Endothelial cell of hepatic sinusoid (primary cell): ENCODE measurements around the gene CADPS2.

Experiments used
- in situ Hi-C: cut with HindIII; loops from 2 replicates; pipeline ENCODE4 v1.10.0; 2017; ENCODE audit warnings: low sequenced_read_pairs

CADPS2 gene

DNA sequence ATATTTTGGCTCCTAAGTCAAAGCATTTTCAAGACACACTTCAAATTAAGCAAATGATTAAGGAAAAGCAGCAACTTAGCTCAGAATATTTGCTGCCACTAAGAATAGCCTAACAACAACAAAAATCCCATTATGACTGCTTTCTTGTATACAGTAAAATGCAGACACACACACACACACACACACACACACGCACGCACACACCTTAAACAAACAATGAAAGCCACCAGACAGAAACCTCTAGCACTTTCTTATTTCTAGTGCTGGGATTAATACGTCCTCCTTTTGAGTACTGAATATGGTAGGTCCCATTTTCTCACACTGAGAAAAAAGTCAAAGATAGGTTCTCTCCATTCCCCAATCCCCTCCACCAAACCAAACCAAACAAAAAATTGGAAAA, 558.3 kb downstream of the CADPS2 start:
- in situ Hi-C loops = no loop called here

- in situ Hi-C loops = no loop called here
Observed at GRCh38 chr7:122316467-122317388, 569.5 kb downstream of the CADPS2 start.

DNA sequence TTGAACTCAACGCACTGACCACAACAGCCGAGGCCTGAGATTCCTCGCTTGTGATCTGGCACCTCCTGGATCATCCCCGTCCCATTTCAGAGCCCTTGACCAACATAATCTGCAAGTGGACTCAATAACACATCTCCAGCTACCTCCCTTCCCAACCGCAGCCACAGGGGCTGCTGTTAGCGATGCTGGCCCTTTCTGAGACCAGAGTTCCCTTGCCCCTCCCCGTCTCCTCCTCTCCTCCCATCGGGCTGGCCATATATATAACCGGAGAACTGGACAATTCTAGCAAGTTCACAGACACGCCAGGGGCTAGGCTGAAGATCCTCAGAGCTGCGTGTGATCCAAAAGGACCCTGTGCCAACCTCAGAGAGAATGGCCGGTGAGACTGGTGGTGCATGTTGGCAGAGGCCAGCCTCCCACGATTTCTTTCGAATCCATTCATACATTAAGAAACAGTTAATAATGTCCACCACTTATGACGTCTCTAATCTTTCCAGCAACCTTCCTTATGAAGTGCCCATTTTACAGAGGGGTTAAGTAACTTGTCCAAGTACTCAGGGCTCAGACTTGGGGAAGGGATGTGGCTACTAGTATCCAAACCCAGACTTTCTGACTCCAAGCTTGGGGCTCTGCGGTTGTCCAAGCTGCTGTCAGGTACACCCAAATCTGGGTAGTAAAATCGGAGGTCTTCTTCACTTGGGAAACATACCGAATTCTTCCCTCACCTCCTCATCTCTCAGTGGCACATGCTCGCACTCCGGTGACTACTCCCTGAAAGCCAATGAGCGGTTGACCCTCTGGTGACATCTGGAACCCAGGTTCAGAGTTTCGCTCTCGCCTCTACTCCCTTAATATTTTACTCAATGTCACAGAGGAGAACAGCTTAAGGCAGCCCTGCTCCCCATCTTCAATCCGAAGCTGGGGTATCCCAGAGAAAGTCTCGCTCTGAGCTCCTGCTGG, 570.5 kb downstream of the CADPS2 start:
- in situ Hi-C loops = no loop called here

- in situ Hi-C loops = no loop called here
Observed at GRCh38 chr7:122314284-122314683, 572.0 kb downstream of the CADPS2 start.

GRCh38 chr7:122312789-122313188, 573.5 kb downstream of the CADPS2 start:
- in situ Hi-C loops = no loop called here

DNA sequence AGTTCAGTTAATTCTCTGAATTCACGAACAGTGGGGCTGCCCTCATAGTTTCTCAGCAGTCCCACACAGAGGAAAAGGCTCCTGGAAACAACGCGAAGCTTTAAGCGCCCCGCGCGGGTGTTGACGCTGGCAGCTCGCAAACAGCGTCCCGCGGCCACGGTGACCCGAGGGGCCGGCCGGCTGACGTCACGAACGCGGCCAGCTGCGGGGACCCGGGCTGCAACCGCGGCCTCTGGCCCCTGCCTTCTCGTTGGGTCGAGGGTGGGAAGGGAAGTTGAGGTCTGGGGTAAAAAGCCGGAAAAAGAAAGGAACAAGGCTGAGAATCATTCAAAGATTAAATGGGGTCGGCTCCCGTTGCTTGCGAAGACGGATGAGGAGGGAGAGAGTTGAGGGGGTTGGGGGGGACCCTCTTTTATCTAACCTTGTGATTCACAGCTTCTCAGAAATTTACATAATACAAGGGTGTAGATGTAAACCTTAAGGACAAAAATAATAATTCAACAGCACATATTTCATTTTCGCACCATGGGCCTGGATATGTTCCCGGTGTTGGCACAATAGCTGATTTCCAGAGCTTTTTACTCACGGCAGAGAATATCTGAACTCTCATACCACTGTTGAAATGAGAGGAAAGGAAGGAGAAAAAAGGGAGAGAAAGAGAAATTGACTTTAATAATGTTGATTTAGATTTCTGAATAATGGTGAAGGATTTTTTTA, 574.4 kb downstream of the CADPS2 start:
- in situ Hi-C loops = no loop called here

GRCh38 chr7:122311050-122311700, 575.1 kb downstream of the CADPS2 start:
- in situ Hi-C loops = no loop called here

DNA sequence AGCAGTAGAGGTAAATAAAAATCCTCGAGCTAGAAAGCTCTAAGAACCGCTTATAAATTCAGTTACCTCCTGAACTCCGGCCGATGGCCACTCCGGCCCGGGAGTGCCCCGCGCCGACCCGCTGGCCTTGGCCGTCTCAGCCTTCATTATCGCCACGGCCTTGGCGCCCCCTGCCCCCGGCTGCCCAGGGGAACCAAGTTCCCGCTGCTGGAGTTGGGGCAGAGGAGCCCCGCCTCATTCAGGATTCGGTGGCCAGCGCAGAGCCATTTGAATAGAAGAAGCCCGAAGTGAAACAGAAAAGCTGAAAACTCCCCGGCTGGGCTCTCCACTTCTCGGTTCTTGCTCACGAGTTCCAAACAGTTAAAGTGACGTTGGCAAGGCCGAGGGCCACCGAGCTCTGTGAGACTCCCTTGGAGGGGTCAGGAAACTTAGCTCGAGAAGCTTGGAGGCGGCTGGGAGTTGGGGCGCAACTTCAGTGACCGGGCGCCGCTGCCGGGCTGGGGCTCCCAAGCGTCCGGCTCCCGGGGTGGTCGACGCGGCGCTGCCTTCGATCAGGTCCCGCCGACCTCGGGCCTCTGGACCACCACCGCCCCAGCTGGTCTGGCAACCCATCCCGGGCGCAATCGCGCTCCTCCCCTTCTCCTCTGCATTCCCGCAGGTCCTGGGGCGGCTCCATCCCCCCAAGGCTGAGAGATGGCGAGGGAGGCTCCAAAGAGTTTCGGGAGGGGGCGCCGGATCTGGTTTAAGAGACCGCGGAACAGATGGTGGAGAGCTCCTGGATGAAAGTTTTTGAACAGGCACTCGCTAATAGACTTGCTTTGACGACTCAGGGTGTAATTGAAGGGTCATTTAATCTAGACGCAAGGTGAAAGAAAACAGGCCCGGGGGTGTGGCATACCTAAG, 575.9 kb downstream of the CADPS2 start:
- in situ Hi-C loops = no loop called here

GRCh38 chr7:122309421-122309820, 576.8 kb downstream of the CADPS2 start:
- in situ Hi-C loops = no loop called here

DNA sequence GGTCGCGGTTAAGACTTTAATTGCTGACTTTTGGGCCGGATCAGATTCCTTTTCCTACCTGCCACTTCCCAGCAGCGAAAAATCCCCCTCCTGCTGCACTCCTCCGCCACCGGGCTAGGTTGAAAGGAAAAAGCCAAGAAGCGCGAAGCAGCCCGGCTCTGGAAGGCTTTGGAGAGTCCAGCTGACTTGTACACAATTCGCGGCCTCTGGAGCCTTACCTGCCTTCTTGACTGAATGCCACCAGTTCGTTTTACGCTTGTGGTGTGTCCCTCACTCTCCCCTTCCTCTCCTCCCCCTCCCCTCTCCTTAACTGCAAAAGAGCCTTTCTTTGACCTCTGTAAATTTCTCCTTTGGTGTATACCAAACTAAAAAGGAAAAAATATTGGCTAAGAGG, 579.0 kb downstream of the CADPS2 start:
- in situ Hi-C loops = no loop called here

GRCh38 chr7:122306320-122307227, 579.7 kb downstream of the CADPS2 start:
- in situ Hi-C loops = no loop called here

GRCh38 chr7:122305475-122306319, 580.6 kb downstream of the CADPS2 start:
- in situ Hi-C loops = no loop called here

GRCh38 chr7:122304996-122305421, 581.3 kb downstream of the CADPS2 start:
- in situ Hi-C loops = no loop called here

DNA sequence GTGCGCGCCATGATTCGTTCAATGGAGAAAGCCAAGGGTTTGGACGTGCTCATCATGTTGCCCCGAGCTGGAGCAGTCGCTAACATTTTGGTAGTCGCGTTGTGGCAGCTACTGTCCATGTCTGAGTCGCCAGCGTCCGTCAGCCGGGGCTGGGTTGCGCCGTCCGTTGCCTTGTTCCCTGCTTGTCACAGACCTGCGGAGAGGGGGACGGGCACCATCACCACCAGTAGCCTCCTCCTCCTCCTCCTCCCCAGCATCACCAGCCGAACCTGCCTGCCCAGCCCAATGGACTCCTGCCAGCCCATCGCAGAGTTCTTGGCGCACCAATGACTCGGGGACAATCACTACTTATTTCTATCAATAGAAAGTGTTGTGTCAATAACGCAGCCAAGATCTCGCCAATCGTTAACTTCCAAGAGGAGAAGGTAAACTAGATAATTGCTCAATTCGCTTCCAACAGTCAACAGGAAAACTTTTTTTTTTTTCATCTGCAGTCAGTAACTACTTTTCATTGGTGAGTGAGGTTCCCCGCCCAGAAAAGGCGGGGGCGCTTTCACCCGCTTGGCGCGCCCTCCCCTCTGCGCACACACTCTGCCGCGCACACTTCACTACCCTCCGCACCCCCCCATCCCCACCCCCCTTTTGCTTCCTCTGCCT, 581.8 kb downstream of the CADPS2 start, which contains the start of gene FEZF1:
TSS of gene FEZF1 (minus strand) at position 432 of the 657 bp plus-strand sequence. CDS start at position 119, 313 bp downstream.
- in situ Hi-C loops = no loop called here

DNA sequence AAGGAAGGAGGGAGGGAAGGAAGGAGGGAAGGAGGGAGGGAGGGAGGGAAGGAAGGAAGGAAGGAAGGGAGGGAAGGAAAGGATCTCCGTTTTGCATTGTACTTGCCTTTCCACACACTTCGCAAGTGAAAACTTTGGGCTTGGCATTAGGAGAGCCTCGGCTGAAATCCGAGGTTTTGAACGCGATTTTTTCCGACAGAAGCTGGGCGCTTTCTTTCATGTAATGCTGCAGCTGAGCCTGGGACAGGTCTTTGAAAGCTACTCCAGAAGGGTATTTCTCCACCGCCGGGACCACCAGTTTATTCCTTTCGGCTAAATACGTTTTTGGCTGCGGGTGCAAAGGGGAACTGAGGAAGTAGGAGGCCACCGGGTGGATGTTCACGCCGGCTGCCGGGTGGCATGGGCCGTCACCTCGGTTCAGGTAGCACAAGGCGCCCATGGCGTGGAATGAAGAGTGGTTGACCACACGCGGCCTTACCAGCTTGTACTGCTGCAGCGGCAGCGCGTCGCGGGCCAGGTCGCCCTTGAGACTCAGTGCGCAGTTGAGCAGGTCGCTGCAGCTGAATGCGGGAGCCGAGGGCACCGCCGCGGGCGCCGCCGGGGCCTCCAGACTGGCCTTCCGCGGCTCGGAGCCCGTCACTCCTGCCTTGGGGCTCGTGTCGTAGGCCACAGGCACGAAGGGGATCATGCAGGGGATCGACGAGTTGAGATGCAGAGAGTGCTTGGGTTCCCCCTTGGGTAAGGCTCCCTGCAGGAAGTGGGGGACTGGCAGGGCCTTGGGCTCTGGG, 582.5 kb downstream of the CADPS2 start:
- in situ Hi-C loops = no loop called here
